ENCODE measurements around the gene BIRC7. TPM values are rescaled to one million over a fixed set of nuclear protein-coding genes. Genes with fewer than 3 reads are reported as not detected.

The BIRC7 gene
- total RNA-seq, 2 experiments from 2014 or later: 5.1 to 5.3 TPM

- intact Hi-C loops (cut with micrococcal nuclease): no loop called here
- no peak for TF ChIP-seq CTCF (IDR thresholded peaks at IDR 0.05)
- ChIA-PET POLR2A (interaction anchor here (1.7 kb wide), 1 partner anchor 8 kb away, joined by 4 read pairs; no protein-coding TSS in a partner anchor), CTCF (interaction anchor here (1.4 kb wide), 1 partner anchor 9 kb away, joined by 6 read pairs; no protein-coding TSS in a partner anchor)
- Mint-ChIP-seq H3K9me3 (no peaks in the 10 kb centered on the region), H3K4me3 (no peak overlapping the region), H3K27ac (no peak overlapping the region), H3K36me3 (ENCODE audit: low read depth) (peaks cover 3% of the 10 kb centered on the region), H3K27me3 (no peaks in the 10 kb centered on the region), H3K4me1 (ENCODE audit: low read depth) (peaks cover 3% of the 10 kb centered on the region)
- ATAC-seq: no peak
- DNase-seq: no peak
Measured at GRCh38 chr20:63287697-63288580, 52.2 kb downstream of the BIRC7 start.

GRCh38 chr20:63288581-63289251, 53.0 kb downstream of the BIRC7 start:
- Mint-ChIP-seq H3K9me3 (no peaks in the 10 kb centered on the region), H3K27ac (no peak overlapping the region), H3K27me3 (no peaks in the 10 kb centered on the region), H3K4me1 (ENCODE audit: low read depth) (peaks cover 3% of the 10 kb centered on the region), H3K4me3 (no peak overlapping the region), H3K36me3 (ENCODE audit: low read depth) (peaks cover under 1% of the 10 kb centered on the region)
- no peak for TF ChIP-seq CTCF (IDR thresholded peaks at IDR 0.05)
- intact Hi-C loops (cut with micrococcal nuclease): no loop called here
- ATAC-seq (no peak), DNase-seq (no peak)
- ChIA-PET POLR2A (no interaction called here), CTCF (no interaction called here)

GRCh38 chr20:63289311-63290135, 53.8 kb downstream of the BIRC7 start:
- Mint-ChIP-seq H3K4me3 (no peak overlapping the region), H3K36me3 (ENCODE audit: low read depth) (no peaks in the 10 kb centered on the region), H3K4me1 (ENCODE audit: low read depth) (no peaks in the 10 kb centered on the region), H3K27ac (no peak overlapping the region), H3K9me3 (no peaks in the 10 kb centered on the region), H3K27me3 (no peaks in the 10 kb centered on the region)
- TF ChIP-seq CTCF (IDR thresholded peaks at IDR 0.05): no peak
- ATAC-seq (no peak), DNase-seq (no peak)
- POLR2A ChIA-PET: no interaction called here
- intact Hi-C loops (cut with micrococcal nuclease): no loop called here
- CTCF ChIA-PET: interaction anchor here (1.0 to 3.3 kb wide), 2 partner anchors 8 to 65 kb away, joined by 3 to 12 read pairs; no protein-coding TSS in a partner anchor

Small RNAs within 50 kb of the gene (microRNA-seq; reads per million reads assigned to microRNA genes)
- not detected for gene MIR3196 (ENCODE audit: borderline microRNAs expressed, borderline replicate concordance)
- 2.7 reads per million for gene MIR4326 (ENCODE audit: borderline microRNAs expressed, borderline replicate concordance)

Other genes with a start within 250 kb of the BIRC7 start
- not detected for gene BHLHE23, start 228.9 kb upstream of the BIRC7 start, total RNA-seq
- 10 to 100 TPM; 31.0 TPM for gene YTHDF1, start 19.8 kb upstream of the BIRC7 start, total RNA-seq
- not detected for gene NKAIN4, start 18.6 kb downstream of the BIRC7 start, total RNA-seq
- gene ARFGAP1, start 36.9 kb downstream of the BIRC7 start, total RNA-seq: 10 to 100 TPM; 71.3 to 75.0 TPM
- under 1 TPM in 1 of 2 experiments, not detected in 1; 0.04 TPM for gene COL20A1, start 57.3 kb downstream of the BIRC7 start, total RNA-seq
- not detected for gene CHRNA4, start 125.4 kb downstream of the BIRC7 start, total RNA-seq
- not detected for gene KCNQ2, start 236.8 kb downstream of the BIRC7 start, total RNA-seq

All from activated CD8-positive, alpha-beta T cell treated with anti-CD3 and anti-CD28 coated beads for 36 hours (primary cell).